HG02623 (cell line): Measurements from ENCODE around the gene FCAMR.
"Not testable (repeated sequence)": the region's sequence is repeated elsewhere in the genome, so short reads cannot be mapped to it uniquely, and the experiment has no call there.

Experiments used
- ATAC-seq: cut with Tn5 transposase; IDR thresholded peaks from one replicate; pipeline ENCODE4 v1.9.1; 2021; ENCODE audit warnings: moderate library complexity; ENCODE audit not compliant: unreplicated experiment

The FCAMR gene

GRCh38 chr1:206937425-206937824 lies 32.8 kb downstream of the FCAMR start:
- no peak for ATAC-seq

GRCh38 chr1:206935491-206936067 lies 34.7 kb downstream of the FCAMR start:
- ATAC-seq: no peak

- ATAC-seq: no peak
These were observed 36.8 kb downstream of the FCAMR start for GRCh38 chr1:206933333-206933945.

DNA sequence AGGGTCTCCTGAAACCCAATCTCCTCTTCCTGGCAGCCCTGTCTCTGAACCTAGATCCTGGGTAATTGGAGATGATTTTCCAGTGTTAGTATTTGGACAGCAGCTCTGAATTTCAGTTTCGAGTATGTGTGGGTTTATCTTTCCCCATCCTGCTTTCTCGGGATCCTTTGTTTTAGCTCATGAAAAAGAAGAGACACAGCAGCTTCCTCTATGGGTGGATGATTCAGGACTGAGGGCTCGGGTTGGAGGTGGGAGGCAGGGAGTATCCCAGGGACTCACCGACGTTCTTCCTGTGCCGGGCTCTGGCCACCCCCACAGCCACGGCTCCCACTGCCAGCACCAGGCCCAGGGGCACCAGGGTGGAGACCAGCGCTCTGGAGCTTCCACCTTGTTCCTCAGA lies 38.1 kb downstream of the FCAMR start:
- ATAC-seq: no peak

DNA sequence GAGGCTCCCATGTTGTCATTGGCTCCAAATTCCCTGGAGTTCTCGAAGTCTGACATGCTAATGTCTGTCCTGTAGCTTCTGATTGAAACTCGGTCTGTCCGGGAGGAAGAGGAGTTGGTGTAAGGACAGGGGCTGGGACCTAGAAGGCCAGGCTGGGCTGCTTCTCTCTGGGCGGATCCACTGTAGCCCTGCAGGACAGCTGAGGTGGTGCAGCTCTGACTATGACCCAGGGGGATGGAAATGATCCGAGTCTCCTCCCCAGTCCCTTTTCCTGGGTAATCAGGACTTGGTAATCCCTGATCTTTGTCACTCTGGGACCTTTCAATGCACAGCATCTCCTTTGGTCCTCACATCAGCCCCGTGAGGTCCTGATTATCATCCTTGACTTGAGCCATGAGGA lies 38.6 kb downstream of the FCAMR start:
- no peak for ATAC-seq

GRCh38 chr1:206930210-206930798 lies 40.0 kb downstream of the FCAMR start:
- ATAC-seq: peak; percentile 69

- ATAC-seq: no peak
These were observed 40.7 kb downstream of the FCAMR start for GRCh38 chr1:206929524-206929923.

DNA sequence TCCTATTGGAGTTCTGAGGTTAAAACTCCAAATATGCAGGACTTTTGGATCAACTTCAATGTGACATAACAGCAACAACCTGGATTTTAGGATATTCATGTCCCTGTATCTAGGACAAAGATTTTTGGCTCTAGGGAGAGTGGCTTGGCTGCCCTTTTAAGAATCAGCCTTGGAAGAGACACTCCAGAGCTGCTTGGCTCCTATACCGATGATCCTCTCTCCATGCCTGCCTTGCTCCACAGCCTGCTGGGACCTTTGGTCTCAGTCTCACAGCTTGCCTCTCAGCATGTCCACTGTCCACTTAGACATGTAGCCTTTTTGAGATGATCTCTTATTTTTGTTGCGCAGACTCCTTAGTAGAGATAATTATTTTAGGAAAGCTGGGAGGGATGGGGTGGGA lies 44.0 kb downstream of the FCAMR start:
- no peak for ATAC-seq

- peak; percentile 40 for ATAC-seq
These were observed 45.0 kb downstream of the FCAMR start for GRCh38 chr1:206925106-206925736.

DNA sequence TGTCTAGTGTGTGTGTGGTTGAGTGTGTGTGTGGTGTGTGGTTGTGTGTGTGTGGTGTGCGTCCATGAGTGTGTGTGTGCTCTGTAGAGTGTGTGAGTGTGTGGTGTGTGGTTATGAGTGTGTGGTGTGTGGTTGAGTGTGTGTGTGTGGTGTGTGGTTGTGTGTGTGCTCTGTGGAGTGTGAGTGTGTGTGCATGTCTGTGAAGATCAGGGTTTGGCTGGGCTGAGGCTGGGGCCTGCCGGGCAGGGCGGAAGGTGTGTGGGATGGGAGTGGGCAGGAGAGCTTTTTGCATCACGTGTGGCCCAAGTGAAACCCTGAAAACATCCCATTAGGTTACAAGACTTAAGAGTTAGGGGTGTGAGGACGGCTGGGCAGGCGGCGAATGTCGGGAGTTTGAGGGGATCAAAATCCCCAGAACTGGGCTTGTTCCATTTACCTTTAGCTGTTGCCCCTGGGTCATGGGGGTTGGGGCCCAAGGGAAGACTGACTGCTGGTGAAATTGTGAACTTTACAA lies 45.6 kb downstream of the FCAMR start:
- ATAC-seq: no peak

DNA sequence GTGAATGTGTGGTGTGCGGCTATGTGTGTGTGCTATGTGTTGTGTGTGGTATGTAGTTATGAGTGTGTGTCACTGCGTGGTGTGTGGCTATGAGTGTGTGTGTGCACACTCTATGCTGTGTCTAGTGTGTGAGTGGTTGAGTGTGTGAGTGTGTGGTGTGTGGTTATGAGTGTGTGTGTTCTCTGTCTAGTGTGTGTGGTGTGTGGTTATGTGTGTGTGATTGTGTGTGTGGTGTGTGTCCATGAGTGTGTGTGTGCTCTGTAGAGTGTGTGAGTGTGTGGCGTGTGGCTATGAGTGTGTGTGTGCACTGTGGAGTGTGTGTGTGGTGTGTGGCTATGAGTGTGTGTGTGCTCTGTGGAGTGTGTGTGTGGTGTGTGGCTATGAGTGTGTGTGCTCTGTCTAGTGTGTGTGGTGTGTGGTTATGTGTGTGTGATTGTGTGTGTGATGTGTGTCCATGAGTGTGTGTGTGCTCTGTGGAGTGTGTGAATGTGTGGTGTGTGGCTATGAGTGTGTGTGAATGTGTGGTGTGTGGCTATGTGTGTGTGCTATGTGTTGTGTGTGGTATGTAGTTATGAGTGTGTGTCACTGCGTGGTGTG lies 46.2 kb downstream of the FCAMR start:
- ATAC-seq: not testable (repeated sequence)

DNA sequence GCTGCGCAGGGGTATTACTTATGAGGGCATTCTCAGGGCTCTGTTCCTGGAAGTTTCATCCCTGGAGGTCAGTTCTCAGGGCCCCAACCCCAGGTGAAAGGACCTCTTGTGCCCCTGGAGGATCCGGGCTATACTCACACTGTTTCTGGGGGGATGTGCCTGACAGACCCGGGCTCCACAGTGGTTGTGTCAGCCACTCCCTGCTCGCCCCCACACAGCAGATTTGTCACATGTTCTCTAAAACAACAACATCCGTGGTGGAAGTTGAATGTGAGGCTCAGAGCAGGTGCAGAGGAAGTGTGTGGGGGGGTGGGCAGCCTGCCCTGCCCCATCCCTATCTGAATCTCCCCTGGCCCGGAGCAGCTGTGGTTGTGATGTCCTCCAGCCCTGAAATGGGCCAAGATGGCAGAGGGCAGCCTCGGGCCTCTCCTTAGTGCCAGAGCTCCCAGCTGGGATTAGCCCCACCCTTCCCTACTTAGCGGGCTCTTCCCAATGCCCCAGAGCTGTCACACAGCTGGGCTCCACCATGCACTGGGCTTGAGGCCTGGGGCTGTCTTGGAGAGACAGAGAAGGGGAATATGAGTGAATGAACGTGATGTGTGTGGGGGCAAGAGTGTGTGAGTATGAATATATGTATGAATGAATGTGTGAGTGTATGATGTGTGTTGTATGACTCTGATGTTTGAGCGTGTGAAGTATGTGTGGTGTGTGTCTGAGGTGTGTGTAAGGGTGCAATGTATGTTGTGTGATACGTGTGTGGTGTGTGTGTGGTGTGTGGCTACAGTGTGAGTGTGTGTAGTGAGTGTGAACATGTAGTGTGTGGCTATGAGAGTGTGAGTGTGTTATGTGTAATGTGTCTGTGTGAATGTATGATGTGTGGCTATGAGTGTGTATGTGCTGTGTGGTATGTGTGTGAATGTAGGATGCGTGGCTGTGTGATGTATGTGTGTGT lies 47.0 kb downstream of the FCAMR start:
- peak; percentile 41 for ATAC-seq

DNA sequence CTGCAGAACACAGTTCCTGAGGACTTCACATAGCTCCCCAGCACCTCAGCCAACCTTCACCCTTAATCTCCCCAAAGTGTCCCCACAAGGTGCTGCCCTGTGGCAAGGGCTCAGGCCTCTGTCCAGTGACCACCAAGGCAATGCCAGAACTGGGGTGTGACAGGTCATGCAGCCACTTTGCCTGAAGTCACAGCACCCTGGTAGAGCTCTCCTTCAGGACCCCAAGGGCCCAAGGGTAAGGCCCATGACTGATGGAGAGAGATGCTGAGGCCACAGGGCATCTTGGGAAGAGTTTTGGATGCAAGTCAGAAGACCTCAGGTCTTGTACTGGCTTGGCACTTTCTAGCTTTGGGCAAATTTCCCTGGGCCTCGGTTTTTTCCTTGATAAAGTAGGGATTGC lies 47.7 kb downstream of the FCAMR start:
- no peak for ATAC-seq

DNA sequence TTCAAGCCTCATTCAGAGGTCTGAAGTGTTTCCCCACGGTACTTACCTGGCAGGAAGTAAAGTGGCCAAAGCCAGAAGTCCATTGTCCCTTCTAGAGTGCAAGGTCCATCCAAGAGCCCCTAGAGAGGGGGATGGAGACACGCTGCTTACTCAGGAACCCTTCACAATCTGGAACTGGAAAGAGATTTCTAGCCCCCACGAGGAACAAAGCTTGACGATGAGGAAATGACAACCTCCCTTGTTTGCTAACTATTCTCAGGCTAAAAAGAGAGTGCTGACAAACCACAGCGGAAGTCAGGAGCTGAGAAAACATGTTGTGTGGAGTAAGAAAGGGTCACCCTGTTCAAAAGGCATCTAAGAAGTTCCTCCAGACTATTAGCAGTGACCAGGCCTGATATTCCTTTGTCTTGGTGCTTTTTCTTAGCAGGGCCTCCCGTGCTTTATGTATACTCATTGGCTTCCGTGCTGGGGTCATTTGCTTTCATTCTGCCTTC lies 48.4 kb downstream of the FCAMR start, which contains the start of gene FCMR:
FCMR (minus strand) TSS at position 170 of the 494 bp plus-strand sequence; CDS start at position 83, 87 bp downstream.
- ATAC-seq: no peak

GRCh38 chr1:206918076-206918475 lies 52.2 kb downstream of the FCAMR start:
- ATAC-seq: no peak

GRCh38 chr1:206916000-206916709 lies 54.1 kb downstream of the FCAMR start:
- no peak for ATAC-seq

DNA sequence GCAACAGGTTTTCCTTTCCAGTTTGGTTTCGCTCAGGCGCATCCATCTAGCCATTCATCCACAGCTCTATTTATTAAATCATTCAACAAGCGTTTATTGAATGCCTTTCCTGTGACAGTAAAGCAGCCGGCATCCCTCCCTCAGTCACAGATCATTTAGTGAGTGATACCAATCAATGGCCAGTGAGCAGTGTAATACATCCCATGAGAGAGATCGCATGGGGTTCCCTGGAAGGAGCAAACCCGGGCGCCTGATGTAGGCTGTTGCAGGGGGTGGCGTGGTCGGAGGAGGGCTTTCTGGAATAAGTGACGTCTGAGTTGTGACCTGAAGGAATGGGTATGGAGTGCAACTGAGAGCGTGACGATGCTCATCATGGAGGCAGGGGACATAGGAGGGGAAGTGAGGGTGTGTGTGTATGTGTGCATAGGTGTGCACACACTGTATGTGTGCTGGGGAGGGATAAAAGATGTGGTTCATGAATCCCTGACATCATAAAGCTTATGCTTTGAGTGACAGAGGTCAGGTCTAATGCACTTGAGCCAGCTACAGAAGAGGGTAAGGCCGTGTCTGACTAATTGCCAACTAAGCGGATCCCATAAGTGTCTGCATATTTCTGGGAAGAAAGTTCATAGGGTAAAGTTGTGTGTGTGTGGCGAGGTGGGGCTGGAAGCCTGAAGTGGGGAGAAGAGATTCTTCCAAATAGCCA lies 55.1 kb downstream of the FCAMR start:
- ATAC-seq: no peak

- ATAC-seq: no peak
These were observed 56.3 kb downstream of the FCAMR start for GRCh38 chr1:206913766-206914537.
